PC-3 (cell line): ENCODE data around the gene DALRD3.

Experiments
- EZH2 ChIP-seq: fragments of 300-600 bp; sonication (generic); IDR thresholded peaks from one replicate; pipeline ENCODE4 v1.6.1; 2017; ENCODE audit warnings: antibody characterized with exemption, mild to moderate bottlenecking, low read length; ENCODE audit not compliant: unreplicated experiment
- TF ChIP-seq, protein P1 (sequence below): fragments of 300-600 bp; sonication (generic); conservative IDR thresholded peaks from 2 replicates; pipeline ENCODE4 v1.5.1; 2017; ENCODE audit warnings: antibody characterized with exemption, low read depth, mild to moderate bottlenecking, low read length

DNA sequence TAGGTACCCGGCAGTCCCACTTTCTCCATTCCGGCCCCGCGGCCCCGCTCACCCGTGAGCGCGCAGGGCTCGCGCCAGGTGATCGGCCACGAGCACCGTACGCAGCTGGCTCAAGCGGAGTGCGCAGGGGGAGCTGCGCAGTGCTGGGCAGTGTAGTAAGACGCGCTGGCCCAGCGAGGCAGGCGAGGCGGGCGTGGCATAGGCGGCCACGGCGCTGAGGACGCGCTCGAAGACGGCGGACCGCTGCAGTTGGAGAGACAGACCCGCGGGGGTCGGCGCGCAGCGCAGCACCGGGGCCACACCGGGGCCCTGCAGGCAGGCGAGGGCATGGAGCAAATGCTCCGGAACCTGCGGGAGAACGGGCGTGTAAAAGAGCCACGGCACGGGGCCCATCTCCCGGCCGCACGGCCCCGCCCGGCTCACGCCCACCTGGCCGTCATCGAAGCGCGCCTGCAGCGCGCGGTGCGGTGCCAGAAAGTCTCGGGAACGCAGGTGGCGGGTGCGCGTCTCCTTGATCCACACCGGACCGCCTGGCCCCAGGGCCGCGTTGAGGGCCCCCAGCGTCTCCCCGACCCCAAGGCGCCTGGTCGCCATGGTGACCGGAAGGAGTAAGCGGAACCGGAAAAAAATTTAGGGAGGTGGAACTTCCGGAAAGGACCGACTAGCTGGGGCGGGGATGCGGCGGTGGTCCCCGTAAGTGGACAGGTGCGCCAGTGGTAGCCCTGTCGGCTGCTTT is at the start of gene DALRD3:
- no peak for TF ChIP-seq EZH2
- TF ChIP-seq, protein P1, sequence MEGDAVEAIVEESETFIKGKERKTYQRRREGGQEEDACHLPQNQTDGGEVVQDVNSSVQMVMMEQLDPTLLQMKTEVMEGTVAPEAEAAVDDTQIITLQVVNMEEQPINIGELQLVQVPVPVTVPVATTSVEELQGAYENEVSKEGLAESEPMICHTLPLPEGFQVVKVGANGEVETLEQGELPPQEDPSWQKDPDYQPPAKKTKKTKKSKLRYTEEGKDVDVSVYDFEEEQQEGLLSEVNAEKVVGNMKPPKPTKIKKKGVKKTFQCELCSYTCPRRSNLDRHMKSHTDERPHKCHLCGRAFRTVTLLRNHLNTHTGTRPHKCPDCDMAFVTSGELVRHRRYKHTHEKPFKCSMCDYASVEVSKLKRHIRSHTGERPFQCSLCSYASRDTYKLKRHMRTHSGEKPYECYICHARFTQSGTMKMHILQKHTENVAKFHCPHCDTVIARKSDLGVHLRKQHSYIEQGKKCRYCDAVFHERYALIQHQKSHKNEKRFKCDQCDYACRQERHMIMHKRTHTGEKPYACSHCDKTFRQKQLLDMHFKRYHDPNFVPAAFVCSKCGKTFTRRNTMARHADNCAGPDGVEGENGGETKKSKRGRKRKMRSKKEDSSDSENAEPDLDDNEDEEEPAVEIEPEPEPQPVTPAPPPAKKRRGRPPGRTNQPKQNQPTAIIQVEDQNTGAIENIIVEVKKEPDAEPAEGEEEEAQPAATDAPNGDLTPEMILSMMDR = no peak
